Transverse colon (tissue), 4 donors: Measurements from ENCODE around the gene OGG1.

Experiments used
- EP300 ChIP-seq: sonication (generic); formaldehyde crosslinking; IDR thresholded peaks from one replicate; pipeline ENCODE4 v1.6.1; 2017; ENCODE audit warnings: antibody characterized with exemption, low read depth
- POLR2A ChIP-seq: fragments of 450-650 bp; IDR thresholded peaks from one replicate; pipeline ENCODE4 v1.6.1; 2016; ENCODE audit warnings: antibody characterized with exemption, mild to moderate bottlenecking, moderate library complexity
- POLR2AphosphoS5 ChIP-seq, 3 donors: sonication (generic); formaldehyde crosslinking; IDR thresholded peaks; one replicate each; pipeline ENCODE4 v1.6.1; 2016; ENCODE audit warnings: antibody characterized with exemption in 3 of 3
- TF ChIP-seq, protein P1 (sequence below), 5 experiments: fragments of 200-600 bp in 3 of 5; fragments of 450-650 bp in 2 of 5; sonication (generic) in 3 of 5; IDR thresholded peaks; 1 replicate in 2 of 5; 2 replicates in 3 of 5; pipeline ENCODE4 v1.5.1; 2016 to 2017; ENCODE audit warnings: antibody characterized with exemption in 5 of 5, inconsistent platforms in 3 of 5, mild to moderate bottlenecking in 2 of 5, moderate library complexity in 1 of 5

DNA sequence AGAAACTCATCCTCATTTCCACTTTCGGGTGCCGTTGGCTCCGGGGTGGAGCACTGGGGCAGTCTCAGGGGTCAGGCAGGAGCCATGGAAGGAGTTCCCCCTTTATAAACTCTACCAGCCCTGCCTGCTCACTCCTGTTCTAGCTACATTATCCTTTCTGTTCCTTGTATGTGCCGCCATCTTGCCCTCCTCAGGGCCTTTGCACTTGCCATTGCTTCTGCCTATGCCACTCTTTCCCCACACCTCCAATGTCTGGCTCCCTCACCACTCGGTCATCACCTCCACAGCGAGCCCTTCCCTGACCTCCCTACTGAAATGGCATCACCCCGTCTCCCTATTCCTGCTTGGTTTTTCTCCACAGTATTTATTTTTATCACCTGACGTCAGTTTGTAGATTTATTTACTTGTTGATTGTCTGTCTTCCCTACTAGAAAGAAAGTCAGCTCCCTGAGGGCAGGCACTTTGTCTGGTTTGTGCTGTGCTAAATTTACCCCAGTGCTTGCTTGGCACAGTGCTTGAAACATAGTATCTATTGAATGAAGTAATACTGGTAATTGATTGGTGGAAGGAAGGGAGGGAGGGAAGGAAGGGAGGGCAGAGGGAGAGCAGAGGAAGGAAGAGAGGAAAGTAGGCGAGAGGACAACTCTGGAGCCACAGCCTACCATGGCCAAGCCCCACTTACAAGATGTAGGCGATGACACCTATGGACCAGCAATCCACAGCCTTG, 11.2 kb downstream of the OGG1 start:
- TF ChIP-seq, protein P1, sequence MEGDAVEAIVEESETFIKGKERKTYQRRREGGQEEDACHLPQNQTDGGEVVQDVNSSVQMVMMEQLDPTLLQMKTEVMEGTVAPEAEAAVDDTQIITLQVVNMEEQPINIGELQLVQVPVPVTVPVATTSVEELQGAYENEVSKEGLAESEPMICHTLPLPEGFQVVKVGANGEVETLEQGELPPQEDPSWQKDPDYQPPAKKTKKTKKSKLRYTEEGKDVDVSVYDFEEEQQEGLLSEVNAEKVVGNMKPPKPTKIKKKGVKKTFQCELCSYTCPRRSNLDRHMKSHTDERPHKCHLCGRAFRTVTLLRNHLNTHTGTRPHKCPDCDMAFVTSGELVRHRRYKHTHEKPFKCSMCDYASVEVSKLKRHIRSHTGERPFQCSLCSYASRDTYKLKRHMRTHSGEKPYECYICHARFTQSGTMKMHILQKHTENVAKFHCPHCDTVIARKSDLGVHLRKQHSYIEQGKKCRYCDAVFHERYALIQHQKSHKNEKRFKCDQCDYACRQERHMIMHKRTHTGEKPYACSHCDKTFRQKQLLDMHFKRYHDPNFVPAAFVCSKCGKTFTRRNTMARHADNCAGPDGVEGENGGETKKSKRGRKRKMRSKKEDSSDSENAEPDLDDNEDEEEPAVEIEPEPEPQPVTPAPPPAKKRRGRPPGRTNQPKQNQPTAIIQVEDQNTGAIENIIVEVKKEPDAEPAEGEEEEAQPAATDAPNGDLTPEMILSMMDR (IDR thresholded peaks at IDR 0.05) = no peak
- TF ChIP-seq POLR2AphosphoS5 (IDR thresholded peaks at IDR 0.05) = no peak
- TF ChIP-seq POLR2A = no peak
- TF ChIP-seq EP300 = no peak
